NCI-H187 treated with DMSO at 0.1 percent for 48 hours (cell line): ENCODE data around the gene KIF18B.
"Not testable (repeated sequence)": the region's sequence is repeated elsewhere in the genome, so short reads cannot be mapped to it uniquely, and the experiment has no call there.

Experiments used
- DNase-seq: peaks from one replicate; lab custom pipeline; 2025; lab: John Stamatoyannopoulos, UW

KIF18B gene

GRCh38 chr17:44969144-44969780 is 21.7 kb upstream of the KIF18B start:
- DNase-seq = no peak

DNA sequence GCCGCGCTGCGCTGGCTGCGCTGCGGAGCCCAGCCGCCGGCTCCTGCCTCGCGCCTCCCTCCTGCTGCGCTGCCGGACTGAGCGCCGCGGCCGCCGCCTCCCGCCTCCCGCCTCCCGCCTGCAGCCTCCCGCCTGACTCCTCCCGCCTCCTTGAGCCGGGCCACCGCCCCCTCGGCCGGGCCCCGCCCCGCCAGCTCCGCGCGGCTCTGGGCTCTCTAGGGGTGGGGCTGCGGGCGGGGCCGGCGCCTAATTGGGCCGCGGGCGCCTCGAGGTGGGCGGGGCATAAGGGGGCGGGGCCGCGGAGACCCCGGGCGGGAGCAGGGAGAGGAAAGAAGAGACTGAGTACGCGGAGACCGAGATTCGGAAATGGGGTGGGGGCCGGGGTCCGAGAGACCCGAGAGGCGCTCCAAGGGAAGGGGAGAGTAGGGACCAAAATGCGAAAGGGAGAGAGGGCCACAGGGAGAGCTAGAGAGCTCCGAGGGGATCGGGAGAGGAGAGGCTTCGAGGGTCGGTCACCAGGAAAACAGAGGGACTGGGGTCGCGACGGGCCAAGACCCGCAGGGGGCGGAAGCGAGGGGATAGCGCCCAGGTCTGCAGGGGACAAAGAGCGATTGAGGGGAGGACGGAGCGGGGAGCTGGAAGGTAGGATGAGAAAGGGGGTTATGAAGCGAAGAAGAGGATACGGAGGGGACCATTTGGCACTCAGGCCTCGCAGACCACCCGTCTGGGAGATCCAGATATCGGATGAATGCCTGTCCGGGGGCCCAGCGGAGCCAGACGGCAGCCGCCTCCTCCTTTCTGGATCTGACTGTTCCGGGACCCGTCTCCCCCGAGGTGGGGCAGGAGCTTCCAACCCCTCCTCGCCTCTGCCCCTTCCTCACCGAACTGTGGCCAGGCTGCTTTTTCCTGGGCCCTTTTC is 20.9 kb upstream of the KIF18B start, which contains the start of gene C1QL1:
Gene C1QL1 (minus strand): TSS at position 79 of the 919 bp plus-strand sequence. CDS start 255 bp downstream, outside the sequence.
- DNase-seq = peak; percentile 35

- no peak for DNase-seq
Observed at GRCh38 chr17:44967907-44968224, 20.3 kb upstream of the KIF18B start.

GRCh38 chr17:44967026-44967906 is 19.7 kb upstream of the KIF18B start:
- DNase-seq = no peak

- DNase-seq = no peak
Observed at GRCh38 chr17:44966348-44967025, 18.9 kb upstream of the KIF18B start.

- no peak for DNase-seq
Observed at GRCh38 chr17:44965481-44966234, 18.1 kb upstream of the KIF18B start.

DNA sequence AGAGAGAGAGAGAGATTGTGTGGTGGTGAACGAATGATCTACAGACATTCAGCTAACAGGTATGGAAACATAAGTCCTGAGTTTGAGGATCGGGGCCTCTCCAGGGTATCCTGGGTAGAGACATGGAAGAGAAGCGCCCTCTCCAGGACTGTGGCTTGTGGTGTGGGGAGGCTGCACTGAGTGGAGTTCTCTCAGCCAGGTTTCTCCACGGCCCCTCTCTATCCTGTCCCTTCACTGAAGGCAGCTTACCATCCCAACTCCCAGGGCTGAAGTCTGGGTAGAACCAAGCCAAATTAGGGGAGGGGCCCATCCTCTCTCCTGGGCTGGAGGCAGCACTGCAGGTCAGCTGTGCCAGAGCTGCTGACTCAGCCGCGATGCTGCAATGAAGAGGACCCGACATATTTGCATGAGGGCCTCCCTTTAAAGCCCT is 14.4 kb upstream of the KIF18B start:
- DNase-seq = no peak

DNA sequence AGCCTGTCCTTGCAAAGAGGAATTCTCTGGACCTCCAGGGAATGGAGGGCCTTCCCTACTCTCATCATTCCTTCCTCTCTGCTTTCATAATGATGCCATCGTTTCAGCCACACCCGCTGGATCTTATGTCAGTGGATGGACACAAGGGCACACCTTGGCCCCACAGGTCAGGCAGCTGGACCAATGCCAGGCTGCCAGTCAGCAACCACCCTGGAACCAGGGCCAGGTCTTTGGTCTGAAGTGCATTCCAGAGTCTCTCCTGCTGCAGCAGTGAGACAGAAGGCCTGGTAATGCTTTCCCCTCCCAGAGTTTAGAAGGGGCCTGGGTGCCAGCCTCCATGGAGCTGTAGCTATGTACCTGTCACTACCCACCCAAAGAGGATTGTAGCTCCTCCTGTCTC is 13.1 kb upstream of the KIF18B start:
- no peak for DNase-seq

- DNase-seq = no peak
Observed at GRCh38 chr17:44959821-44960531, 12.4 kb upstream of the KIF18B start.

- no peak for DNase-seq
Observed at GRCh38 chr17:44956998-44957981, 9.7 kb upstream of the KIF18B start.

DNA sequence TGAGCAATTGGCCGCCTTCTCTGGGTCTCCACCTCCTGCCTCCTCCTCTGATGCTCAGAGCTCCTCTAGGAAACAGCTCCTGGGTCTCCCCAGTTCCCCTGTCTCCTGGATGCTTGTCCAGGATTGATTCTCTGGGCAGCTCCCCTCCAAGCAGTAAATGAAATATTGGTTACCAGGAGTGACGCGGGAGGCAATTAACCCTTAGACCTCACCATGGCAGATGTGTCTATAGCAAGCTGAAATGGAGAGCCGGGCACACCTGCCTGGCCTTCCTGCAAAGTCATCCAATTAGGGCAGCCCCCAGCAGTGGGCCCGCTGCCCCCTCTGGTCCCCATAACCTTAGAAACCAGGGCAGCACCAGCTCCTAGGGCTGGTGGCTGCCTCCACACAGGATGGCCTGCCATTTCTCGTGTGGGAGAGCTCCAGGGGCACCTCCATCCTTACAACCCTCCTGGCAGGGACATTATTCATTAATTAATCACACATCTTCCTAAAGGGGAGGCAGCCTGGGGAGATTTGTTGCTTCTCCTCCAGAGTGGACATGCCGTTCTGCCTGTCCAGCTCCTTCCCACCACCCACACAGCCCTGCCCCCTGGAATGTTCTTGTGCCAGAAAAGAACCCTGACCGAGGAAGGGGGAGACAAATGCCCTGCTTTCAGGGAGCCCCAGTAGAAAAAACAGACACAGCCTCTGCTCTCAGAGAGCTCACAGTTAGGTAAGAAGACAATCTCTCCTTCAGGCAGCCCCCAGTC is 8.3 kb upstream of the KIF18B start:
- DNase-seq = no peak

- DNase-seq = no peak
Observed at GRCh38 chr17:44952946-44953475, 5.4 kb upstream of the KIF18B start.

DNA sequence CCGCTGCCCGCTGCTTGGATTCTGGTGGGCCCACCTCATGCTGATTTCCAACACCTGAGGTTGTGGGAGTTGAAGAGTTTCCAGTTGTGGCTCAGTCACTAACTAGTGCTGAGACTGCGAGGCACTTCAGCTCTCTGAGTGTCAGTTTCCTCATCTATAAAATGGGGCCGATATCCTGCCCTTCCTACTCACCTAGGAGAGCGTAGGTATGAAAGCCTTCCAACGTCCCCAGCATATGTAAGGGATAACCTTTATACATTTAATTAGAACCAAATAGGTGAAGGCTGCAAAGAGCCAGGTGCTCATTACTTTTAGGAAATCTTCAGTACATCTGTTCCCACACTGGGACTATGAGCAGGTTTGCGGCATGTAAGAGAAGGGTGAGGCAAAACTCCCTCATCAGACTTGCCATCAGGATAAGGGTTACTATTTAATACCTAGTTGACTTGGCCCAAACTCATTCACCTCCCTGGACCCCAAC is 782 bp upstream of the KIF18B start:
- DNase-seq = no peak

DNA sequence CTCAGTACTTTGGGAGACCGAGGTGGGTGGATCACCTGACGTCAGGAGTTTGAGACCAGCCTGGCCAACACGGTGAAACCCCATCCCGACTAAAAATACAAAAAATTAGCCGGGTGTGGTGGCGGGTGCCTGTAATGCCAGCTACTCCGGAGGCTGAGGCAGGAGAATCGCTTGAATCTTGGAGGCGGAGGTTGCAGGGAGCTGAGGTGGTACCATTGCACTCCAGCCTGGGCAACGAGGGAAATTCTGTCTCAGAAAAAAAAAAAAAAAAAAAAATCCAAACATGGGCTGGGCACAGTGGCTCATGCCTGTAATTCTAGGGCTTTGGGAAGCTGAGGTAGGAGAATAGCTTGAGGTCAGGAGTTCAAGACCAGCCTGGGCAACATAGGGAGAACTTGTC is 1.9 kb downstream of the KIF18B start:
- DNase-seq = not testable (repeated sequence)

DNA sequence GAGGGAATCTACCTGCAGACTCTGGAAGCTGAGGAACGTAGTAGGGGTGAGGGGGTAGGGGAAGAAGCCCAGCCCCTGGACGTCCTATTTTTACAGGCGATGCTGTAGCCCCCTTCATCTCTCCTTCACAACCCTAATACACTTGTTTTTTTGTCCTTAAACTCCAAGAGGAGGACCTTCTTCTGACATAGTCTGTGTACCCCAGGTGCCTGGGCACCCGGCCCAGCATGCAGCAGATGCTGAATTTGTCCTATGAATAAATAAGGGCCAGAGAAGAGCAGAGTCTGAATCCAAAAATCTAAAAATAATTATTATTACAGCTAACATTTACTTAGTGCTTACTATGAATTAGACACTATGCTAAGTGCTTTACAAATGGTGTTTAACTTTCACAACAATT is 5.1 kb downstream of the KIF18B start:
- no peak for DNase-seq

DNA sequence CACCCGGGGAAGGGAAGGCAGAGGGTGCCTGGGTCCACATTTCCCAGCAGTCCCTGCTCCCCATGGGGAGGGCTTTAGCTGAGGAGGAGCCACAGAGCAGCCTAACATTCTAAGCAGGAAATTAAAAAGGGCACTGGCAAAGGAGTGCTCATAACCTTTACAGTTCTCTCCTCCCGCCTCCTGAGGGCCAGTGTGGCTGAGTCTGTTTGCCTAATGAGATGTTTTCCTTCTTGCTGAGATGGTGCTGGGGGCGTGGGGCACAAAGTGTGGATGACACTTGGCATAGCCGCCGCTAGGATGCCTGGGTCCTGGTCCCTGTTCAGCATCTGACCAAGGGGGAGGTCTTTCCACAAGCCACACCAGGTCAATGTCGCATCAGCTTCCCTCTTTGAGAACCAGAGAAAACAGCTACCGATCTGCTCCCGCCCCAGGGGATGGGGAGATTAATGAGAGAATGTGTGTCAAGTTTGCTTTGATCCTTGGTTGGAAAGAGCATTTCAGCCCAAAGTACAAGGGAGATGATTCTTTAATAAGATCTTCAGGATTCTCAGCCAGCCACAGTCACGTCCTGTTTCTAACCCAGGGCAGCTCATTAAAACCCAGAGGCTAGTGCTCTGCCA is 5.8 kb downstream of the KIF18B start:
- no peak for DNase-seq

DNA sequence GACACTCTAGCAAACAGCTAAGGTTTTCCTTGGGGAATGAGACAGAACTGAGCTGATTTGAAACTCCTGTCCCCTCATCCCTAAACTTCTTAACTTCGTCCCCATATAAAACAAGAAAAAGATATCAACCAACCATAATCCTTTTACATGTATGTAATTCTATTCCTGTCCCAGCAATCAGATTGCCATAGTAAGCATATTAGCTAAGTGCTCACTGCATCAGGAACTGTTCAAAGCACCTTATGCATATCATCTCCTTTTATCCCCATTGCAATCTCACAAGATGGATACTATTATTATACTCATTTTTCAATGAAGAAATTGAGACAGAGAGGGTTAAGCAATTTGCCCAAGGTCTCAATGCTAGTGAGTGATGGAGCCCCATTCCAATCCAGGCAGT is 6.8 kb downstream of the KIF18B start:
- DNase-seq = no peak

DNA sequence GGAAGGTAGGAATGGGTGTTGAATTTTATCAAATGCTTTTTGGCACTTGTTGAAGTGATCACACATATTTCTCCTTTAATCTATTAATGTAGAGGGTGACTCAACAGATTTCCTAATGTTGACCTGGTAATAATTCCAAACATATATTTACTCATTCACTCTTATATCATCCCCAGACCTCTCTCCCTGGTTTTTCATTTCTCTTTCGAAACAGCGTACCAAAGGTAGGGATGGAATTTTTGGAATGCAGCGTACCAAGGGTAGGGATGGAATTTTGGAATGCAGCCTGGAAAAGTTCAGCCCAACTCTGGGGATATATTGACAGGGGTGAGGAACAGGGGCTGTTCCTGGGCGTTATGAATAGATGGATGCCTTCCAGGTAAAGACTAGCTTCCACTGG is 7.3 kb downstream of the KIF18B start:
- DNase-seq = no peak
